Embryonic facial prominence (tissue), 1 donor: ENCODE measurements around the gene VAC14.
"Not testable (repeated sequence)": the region's sequence is repeated elsewhere in the genome, so short reads cannot be mapped to it uniquely, and the experiment has no call there.

Source experiments
- DNase-seq: peaks from one replicate; pipeline ENCODE4 v3.0.0-alpha.2; 2016; ENCODE audit errors: extremely low spot score

The VAC14 gene

DNA sequence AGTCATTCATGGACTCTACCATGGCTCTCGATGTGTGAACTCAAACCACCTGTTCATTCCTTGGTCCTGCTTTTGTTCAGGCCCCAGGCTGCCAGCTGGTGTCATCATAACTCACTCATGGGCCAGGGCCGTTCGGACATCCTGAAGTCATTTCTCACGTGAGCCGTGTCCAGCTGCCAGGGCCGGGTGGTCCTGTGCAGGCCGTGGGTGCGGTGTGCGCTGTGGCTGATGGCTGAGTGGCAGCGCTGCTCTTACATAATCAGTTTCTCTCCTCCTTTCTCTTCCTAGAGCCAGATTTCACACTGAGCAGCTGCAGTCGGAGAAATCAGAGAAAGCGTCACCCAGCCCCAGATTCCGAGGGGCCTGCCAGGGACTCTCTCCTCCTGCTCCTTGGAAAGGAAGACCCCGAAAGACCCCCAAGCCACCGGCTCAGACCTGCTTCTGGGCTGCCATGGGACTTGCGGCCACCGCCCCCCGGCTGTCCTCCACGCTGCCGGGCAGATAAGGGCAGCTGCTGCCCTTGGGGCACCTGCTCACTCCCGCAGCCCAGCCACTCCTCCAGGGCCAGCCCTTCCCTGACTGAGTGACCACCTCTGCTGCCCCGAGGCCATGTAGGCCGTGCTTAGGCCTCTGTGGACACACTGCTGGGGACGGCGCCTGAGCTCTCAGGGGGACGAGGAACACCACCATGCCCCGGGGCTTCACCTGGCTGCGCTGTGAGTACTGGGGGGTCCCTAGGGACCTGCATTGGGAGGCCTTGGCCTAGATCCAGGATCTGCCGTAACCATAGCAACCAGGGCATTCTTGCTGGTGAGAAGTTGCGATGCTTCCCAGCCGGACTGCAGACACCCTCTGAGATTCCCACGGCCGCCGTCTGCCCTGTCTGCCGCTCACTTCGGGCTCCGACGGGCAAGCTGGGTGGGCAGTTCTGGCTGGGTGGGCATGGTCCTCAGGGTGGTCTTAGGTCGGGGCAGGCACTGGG is 154.4 kb downstream of the VAC14 start, which contains the start of gene IL34:
TSS of gene IL34 (plus strand) at position 300 of the 982 bp plus-strand sequence. CDS start at position 689, 389 bp downstream.
- DNase-seq = no peak

DNA sequence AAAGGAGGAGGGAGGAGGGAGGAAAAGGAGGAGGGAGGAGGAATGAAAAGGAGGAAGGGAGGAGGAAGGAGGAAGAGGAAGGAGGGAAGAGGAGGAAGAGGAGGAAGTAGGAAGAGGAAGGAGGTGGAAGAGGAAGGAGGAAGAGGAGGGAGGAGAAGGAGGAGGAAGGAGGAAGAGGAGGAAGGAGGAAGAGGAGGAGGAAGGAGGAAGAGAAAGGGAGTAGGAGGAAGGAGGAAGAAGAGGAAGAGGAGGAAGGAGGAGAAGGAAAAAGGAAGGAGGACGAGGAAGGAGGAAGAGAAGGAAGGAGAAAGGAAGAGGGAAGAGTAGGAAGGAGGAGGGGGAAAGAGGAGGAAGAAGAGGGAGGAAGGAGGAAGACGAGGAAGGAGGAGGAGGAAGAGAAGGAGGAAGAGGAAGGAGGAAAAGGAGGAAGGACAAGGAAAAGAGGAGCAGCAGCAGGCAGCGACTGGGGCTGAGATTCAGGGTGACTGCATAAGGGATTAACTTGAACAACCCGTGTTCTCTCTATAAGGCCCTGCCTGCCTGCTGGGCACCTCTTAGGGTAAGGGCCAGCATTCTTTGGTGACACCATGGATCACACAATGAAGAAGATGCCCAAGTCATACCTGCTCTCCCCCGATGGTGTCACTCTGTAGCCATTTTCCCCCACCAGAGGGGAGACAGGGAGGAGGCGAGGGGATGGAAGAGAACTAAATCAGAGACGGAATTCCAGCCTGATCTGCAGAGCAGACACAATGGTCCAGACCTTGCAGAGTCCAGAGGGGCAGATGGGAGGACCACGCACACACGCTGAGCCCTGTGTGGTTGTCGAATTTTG is 156.0 kb downstream of the VAC14 start:
- DNase-seq = no peak

DNA sequence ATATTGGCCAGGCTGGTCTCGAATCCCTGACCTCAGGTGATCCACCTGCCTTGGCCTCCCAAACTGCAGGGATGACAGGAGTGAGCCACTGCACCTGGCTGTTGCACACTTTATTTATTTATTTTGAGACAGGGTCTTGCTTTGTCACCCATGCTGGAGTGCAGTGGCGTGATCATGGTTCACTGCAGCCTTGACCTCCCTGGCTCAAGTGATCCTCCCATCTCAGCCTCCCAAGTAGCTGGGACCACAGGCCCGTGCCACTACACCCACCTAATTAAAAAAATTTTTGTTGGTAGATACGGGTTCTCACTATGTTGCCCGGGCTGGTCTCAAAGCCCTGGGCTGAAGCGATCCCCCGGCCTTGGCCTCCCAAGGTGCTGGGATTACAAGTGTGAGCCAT is 157.7 kb downstream of the VAC14 start:
- DNase-seq = not testable (repeated sequence)

DNA sequence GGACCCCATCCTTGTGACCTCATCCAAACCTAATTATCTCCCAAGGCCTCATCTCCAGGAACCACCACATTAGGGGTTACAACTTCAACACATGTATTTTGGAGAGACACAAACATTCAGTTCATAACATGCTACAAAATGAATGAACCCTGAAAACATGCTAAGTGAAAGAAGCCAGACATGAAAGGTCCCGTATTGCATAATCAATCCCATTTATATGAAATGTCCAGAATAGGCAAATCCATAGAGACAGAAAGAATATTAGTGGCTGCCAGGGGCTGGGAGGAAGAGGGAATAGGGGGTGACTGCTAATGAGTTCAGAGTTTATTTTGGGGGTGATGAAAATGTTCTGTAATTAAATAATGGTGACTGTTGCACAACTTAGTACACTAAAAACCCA is 158.3 kb downstream of the VAC14 start:
- no peak for DNase-seq

DNA sequence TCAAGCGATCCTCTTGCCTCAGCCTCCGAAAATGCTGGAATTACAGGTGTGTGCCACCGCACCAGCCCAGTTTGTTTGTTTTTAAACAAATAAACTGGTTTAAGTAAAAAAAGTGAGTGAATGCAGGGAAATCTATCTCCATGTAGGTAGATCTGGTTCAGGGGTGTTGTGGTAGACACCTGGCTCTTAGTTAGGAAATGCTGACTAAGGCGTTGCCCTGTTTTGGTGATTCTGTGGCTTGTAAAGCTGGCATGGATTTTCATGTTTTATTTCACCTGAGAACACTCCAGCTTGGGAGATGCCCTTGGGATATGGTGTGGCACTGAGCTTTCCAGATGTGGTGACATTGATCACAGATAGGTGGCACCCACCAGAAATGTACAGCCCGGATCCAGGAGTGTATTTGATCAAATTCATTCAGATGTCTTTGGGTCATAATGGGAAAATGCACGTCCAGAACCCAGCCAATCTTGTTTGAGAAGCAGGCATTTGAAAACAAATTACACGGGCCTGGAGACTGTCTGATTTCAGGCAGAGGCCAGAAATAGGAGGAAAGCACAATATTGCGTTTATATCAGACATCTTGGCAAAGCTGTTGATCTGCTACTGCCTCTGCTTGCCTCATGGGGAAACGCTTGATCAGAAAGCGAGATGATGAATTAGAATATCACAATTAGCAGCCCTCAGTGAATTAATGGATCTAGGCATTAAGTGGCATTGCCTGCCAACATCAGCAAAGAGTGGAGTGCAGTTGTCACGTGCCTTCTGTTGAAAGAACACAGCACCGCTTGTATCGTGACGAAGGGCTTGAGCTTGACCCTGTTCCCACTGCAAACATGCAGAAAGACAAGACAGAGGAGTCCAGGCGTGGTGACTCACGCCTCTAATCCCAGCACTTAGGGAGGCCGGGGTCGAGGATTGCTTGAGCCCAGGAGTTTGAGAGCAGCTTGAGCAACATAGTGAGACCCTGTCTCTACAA is 161.9 kb downstream of the VAC14 start:
- no peak for DNase-seq
